ENCODE data around the gene FERMT1. TPM values are rescaled to one million over a fixed set of nuclear protein-coding genes. Genes with fewer than 3 reads are reported as not detected.

Gene FERMT1
- total and polyA plus RNA-seq, 3 experiments from 2014 or later, result 0.22 to 0.26 TPM; not detected in 1

- H3K4me3 Mint-ChIP-seq, result no peak overlapping the region
- ChIA-PET POLR2A (no interaction called here), CTCF (interaction anchor here (7.0 kb wide), 1 partner anchor 546 kb away, joined by 37 read pairs; no protein-coding TSS in a partner anchor)
- H3K27ac Mint-ChIP-seq, result no peak overlapping the region
- H3K4me1 Mint-ChIP-seq, result no peaks in the 10 kb centered on the region
- Histone ChIP-seq H3K4me3 (ENCODE audit: low read length) (no peak overlapping the region), H3K9me3 (ENCODE audit: low read length) (no peaks in the 10 kb centered on the region), H3K27ac (ENCODE audit: low read depth, low read length) (no peak overlapping the region), H3K36me3 (ENCODE audit: insufficient read depth, low read length) (no peaks in the 10 kb centered on the region), H3K27me3 (ENCODE audit: insufficient read depth, low read length, poor library complexity, severe bottlenecking) (no peaks in the 10 kb centered on the region), H3K4me1 (ENCODE audit: insufficient read depth, low read length) (no peaks in the 10 kb centered on the region)
- DNase-seq, result no peak
- H3K27me3 Mint-ChIP-seq, result peaks cover 7 to 10% of the 10 kb centered on the region in 2 donors
- H3K36me3 Mint-ChIP-seq, result no peaks in the 10 kb centered on the region
- H3K9me3 Mint-ChIP-seq, result no peaks in the 10 kb centered on the region
These were observed 48.0 kb downstream of the FERMT1 start for GRCh38 chr20:6074784-6075183.

- H3K4me1 Mint-ChIP-seq, result no peaks in the 10 kb centered on the region
- H3K9me3 Mint-ChIP-seq, result no peaks in the 10 kb centered on the region
- H3K4me3 Mint-ChIP-seq, result no peak overlapping the region
- H3K4me3 ChIP-seq (ENCODE audit: low read length), result no peak overlapping the region
- H3K36me3 ChIP-seq (ENCODE audit: insufficient read depth, low read length), result no peaks in the 10 kb centered on the region
- H3K36me3 Mint-ChIP-seq, result no peaks in the 10 kb centered on the region
- DNase-seq, result no peak
- ChIA-PET CTCF (interaction anchor here (7.0 kb wide), 1 partner anchor 545 kb away, joined by 37 read pairs; no protein-coding TSS in a partner anchor), POLR2A (no interaction called here)
- H3K27me3 ChIP-seq (ENCODE audit: insufficient read depth, low read length, poor library complexity, severe bottlenecking), result no peaks in the 10 kb centered on the region
- peak overlapping the region in 1 of 8 donors; percentile 83 for H3K27ac Mint-ChIP-seq
- H3K4me1 ChIP-seq (ENCODE audit: insufficient read depth, low read length), result no peaks in the 10 kb centered on the region
- H3K27ac ChIP-seq (ENCODE audit: low read depth, low read length), result no peak overlapping the region
- no peaks in the 10 kb centered on the region for H3K9me3 ChIP-seq (ENCODE audit: low read length)
- H3K27me3 Mint-ChIP-seq, result peaks cover 4 to 8% of the 10 kb centered on the region in 2 donors
These were observed 48.7 kb downstream of the FERMT1 start for GRCh38 chr20:6074145-6074561.

GRCh38 chr20:6070829-6071695 lies 51.8 kb downstream of the FERMT1 start:
- no peak for DNase-seq
- ChIA-PET POLR2A (no interaction called here), CTCF (no interaction called here)

GRCh38 chr20:6069669-6070068 lies 53.2 kb downstream of the FERMT1 start:
- Mint-ChIP-seq H3K27ac (no peak overlapping the region), H3K4me3 (peak overlapping the region in 1 of 7 donors; percentile 69), H3K36me3 (no peaks in the 10 kb centered on the region), H3K9me3 (no peaks in the 10 kb centered on the region), H3K27me3 (peaks cover 0 to 8% of the 10 kb centered on the region in 2 donors), H3K4me1 (no peaks in the 10 kb centered on the region)
- H3K9me3 ChIP-seq (ENCODE audit: low read length), result no peaks in the 10 kb centered on the region
- no peaks in the 10 kb centered on the region for H3K27me3 ChIP-seq (ENCODE audit: insufficient read depth, low read length, poor library complexity, severe bottlenecking)
- POLR2A ChIA-PET, result no interaction called here
- no peak overlapping the region for H3K4me3 ChIP-seq (ENCODE audit: low read length)
- H3K4me1 ChIP-seq (ENCODE audit: insufficient read depth, low read length), result no peaks in the 10 kb centered on the region
- no peak for DNase-seq
- H3K27ac ChIP-seq (ENCODE audit: low read depth, low read length), result no peak overlapping the region
- CTCF ChIA-PET, result no interaction called here
- H3K36me3 ChIP-seq (ENCODE audit: insufficient read depth, low read length), result no peaks in the 10 kb centered on the region

More at GRCh38 chr20:6070829-6071695, 51.8 kb downstream of the FERMT1 start:
- Histone ChIP-seq H3K4me3 (ENCODE audit: low read length) (no peak overlapping the region), H3K4me1 (ENCODE audit: insufficient read depth, low read length) (no peaks in the 10 kb centered on the region), H3K36me3 (ENCODE audit: insufficient read depth, low read length) (no peaks in the 10 kb centered on the region), H3K27me3 (ENCODE audit: insufficient read depth, low read length, poor library complexity, severe bottlenecking) (no peaks in the 10 kb centered on the region), H3K9me3 (ENCODE audit: low read length) (no peaks in the 10 kb centered on the region), H3K27ac (ENCODE audit: low read depth, low read length) (no peak overlapping the region)
- Mint-ChIP-seq H3K36me3 (no peaks in the 10 kb centered on the region), H3K27me3 (peaks cover 0 to 8% of the 10 kb centered on the region in 2 donors), H3K27ac (no peak overlapping the region), H3K4me3 (no peak overlapping the region), H3K9me3 (no peaks in the 10 kb centered on the region), H3K4me1 (no peaks in the 10 kb centered on the region)

- POLR2A ChIA-PET, result no interaction called here
- Mint-ChIP-seq H3K4me3 (no peak overlapping the region), H3K4me1 (no peaks in the 10 kb centered on the region), H3K36me3 (peaks cover 0 to 1% (median 0%) of the 10 kb centered on the region in 3 donors), H3K27me3 (peaks cover 3% of the 10 kb centered on the region in 2 donors), H3K27ac (peak overlapping the region in 1 of 8 donors; percentile 40), H3K9me3 (no peaks in the 10 kb centered on the region)
- H3K27ac ChIP-seq (ENCODE audit: low read depth, low read length), result no peak overlapping the region
- DNase-seq, result no peak
- CTCF ChIA-PET, result interaction anchor here (0.9 kb wide), 1 partner anchor 10 kb away, joined by 4 read pairs; no protein-coding TSS in a partner anchor
- H3K27me3 ChIP-seq (ENCODE audit: insufficient read depth, low read length, poor library complexity, severe bottlenecking), result no peaks in the 10 kb centered on the region
- no peaks in the 10 kb centered on the region for H3K9me3 ChIP-seq (ENCODE audit: low read length)
- H3K4me1 ChIP-seq (ENCODE audit: insufficient read depth, low read length), result no peaks in the 10 kb centered on the region
- H3K4me3 ChIP-seq (ENCODE audit: low read length), result no peak overlapping the region
- no peaks in the 10 kb centered on the region for H3K36me3 ChIP-seq (ENCODE audit: insufficient read depth, low read length)
These were observed 55.0 kb downstream of the FERMT1 start for GRCh38 chr20:6067763-6068318.

GRCh38 chr20:6066582-6066981 lies 56.2 kb downstream of the FERMT1 start:
- Mint-ChIP-seq H3K4me3 (no peak overlapping the region), H3K36me3 (peaks cover 0 to 1% (median 0%) of the 10 kb centered on the region in 3 donors), H3K27ac (no peak overlapping the region), H3K27me3 (peaks cover 3 to 6% of the 10 kb centered on the region in 2 donors), H3K4me1 (peaks cover 0 to 2% (median under 1%) of the 10 kb centered on the region in 3 donors), H3K9me3 (no peaks in the 10 kb centered on the region)
- no peaks in the 10 kb centered on the region for H3K9me3 ChIP-seq (ENCODE audit: low read length)
- H3K4me3 ChIP-seq (ENCODE audit: low read length), result no peak overlapping the region
- no peak overlapping the region for H3K27ac ChIP-seq (ENCODE audit: low read depth, low read length)
- CTCF ChIA-PET, result no interaction called here
- POLR2A ChIA-PET, result no interaction called here
- no peaks in the 10 kb centered on the region for H3K27me3 ChIP-seq (ENCODE audit: insufficient read depth, low read length, poor library complexity, severe bottlenecking)
- no peak for DNase-seq
- H3K4me1 ChIP-seq (ENCODE audit: insufficient read depth, low read length), result no peaks in the 10 kb centered on the region
- no peaks in the 10 kb centered on the region for H3K36me3 ChIP-seq (ENCODE audit: insufficient read depth, low read length)

- Mint-ChIP-seq H3K4me3 (no peak overlapping the region), H3K27me3 (peaks cover 14 to 23% of the 10 kb centered on the region in 2 donors), H3K4me1 (peaks cover 0 to 4% (median 3%) of the 10 kb centered on the region in 3 donors), H3K27ac (no peak overlapping the region), H3K9me3 (no peaks in the 10 kb centered on the region), H3K36me3 (peaks cover 0 to 1% (median 0%) of the 10 kb centered on the region in 3 donors)
- no peaks in the 10 kb centered on the region for H3K27me3 ChIP-seq (ENCODE audit: insufficient read depth, low read length, poor library complexity, severe bottlenecking)
- no peak overlapping the region for H3K27ac ChIP-seq (ENCODE audit: low read depth, low read length)
- no peaks in the 10 kb centered on the region for H3K9me3 ChIP-seq (ENCODE audit: low read length)
- H3K36me3 ChIP-seq (ENCODE audit: insufficient read depth, low read length), result no peaks in the 10 kb centered on the region
- POLR2A ChIA-PET, result no interaction called here
- H3K4me1 ChIP-seq (ENCODE audit: insufficient read depth, low read length), result no peaks in the 10 kb centered on the region
- no peak overlapping the region for H3K4me3 ChIP-seq (ENCODE audit: low read length)
- no peak for DNase-seq
- CTCF ChIA-PET, result no interaction called here
These were observed 61.3 kb downstream of the FERMT1 start for GRCh38 chr20:6061544-6061943.

- Histone ChIP-seq H3K36me3 (ENCODE audit: insufficient read depth, low read length) (no peaks in the 10 kb centered on the region), H3K4me1 (ENCODE audit: insufficient read depth, low read length) (no peaks in the 10 kb centered on the region), H3K9me3 (ENCODE audit: low read length) (no peaks in the 10 kb centered on the region), H3K27me3 (ENCODE audit: insufficient read depth, low read length, poor library complexity, severe bottlenecking) (no peaks in the 10 kb centered on the region), H3K4me3 (ENCODE audit: low read length) (no peak overlapping the region), H3K27ac (ENCODE audit: low read depth, low read length) (no peak overlapping the region)
- ChIA-PET POLR2A (no interaction called here), CTCF (no interaction called here)
- no peak for DNase-seq
- H3K36me3 Mint-ChIP-seq, result peaks cover 0 to 1% (median 0%) of the 10 kb centered on the region in 3 donors
- peaks cover 0 to 4% (median 3%) of the 10 kb centered on the region in 3 donors for H3K4me1 Mint-ChIP-seq
- no peaks in the 10 kb centered on the region for H3K9me3 Mint-ChIP-seq
- no peak overlapping the region for H3K4me3 Mint-ChIP-seq
- peaks cover 14 to 27% of the 10 kb centered on the region in 2 donors for H3K27me3 Mint-ChIP-seq
- H3K27ac Mint-ChIP-seq, result no peak overlapping the region
These were observed 62.6 kb downstream of the FERMT1 start for GRCh38 chr20:6060213-6060612.
